Keratinocyte (primary cell): Measurements from ENCODE around the gene LRRC8C. TPM values are rescaled to one million over a fixed set of nuclear protein-coding genes. Genes with fewer than 3 reads are reported as not detected.

ENCODE experiments used
- DNase-seq: peaks from one replicate; pipeline ENCODE4 v3.0.0-alpha.2; 2011; ENCODE audit warnings: low read depth, missing footprints, low spot score
- FAIRE-seq: peaks from 2 replicates; lab custom pipeline; 2011; peaks lifted over from hg19 to GRCh38; lab: Jason Lieb, UNC
- H2AFZ ChIP-seq: 2 replicates; pipeline ENCODE4 v1.6.0; 2012; ENCODE audit warnings: low read length, control low read depth, inconsistent platforms; ENCODE audit not compliant: control insufficient read depth
- H3K27ac ChIP-seq: 2 replicates; pipeline ENCODE4 v1.5.1; 2011; ENCODE audit warnings: low read length; ENCODE audit not compliant: control insufficient read depth, insufficient read depth
- H3K27me3 ChIP-seq: 3 replicates; pipeline ENCODE4 v1.6.0; 2011; ENCODE audit warnings: low read length; ENCODE audit not compliant: control insufficient read depth, insufficient read depth; ENCODE audit errors: extremely low read depth
- H3K36me3 ChIP-seq, 2 experiments: 2 replicates in 1 of 2; 3 replicates in 1 of 2; pipeline ENCODE4 v1.5.1; 2011; ENCODE audit warnings: low read length in 2 of 2, mild to moderate bottlenecking in 1 of 2; ENCODE audit not compliant: control insufficient read depth in 2 of 2, insufficient read depth in 2 of 2; ENCODE audit errors: extremely low read depth in 1 of 2
- H3K4me1 ChIP-seq: 3 replicates; pipeline ENCODE4 v1.5.1; 2011; ENCODE audit warnings: low read length; ENCODE audit not compliant: control insufficient read depth, insufficient read depth; ENCODE audit errors: extremely low read depth
- H3K4me2 ChIP-seq: 3 replicates; pipeline ENCODE4 v1.6.0; 2011; ENCODE audit warnings: low read depth, low read length; ENCODE audit not compliant: control insufficient read depth, insufficient read depth; ENCODE audit errors: extremely low read depth
- H3K4me3 ChIP-seq, 3 experiments: fragments of 200-600 bp in 1 of 3; sonication (generic) in 1 of 3; 2 replicates in 2 of 3; 3 replicates in 1 of 3; pipeline ENCODE4 v1.5.1; 2011 to 2016; ENCODE audit warnings: low read length in 3 of 3, mild to moderate bottlenecking in 3 of 3, control low read depth in 2 of 3, inconsistent platforms in 1 of 3, low read depth in 1 of 3, mixed read lengths in 1 of 3, mixed run types in 1 of 3, moderate library complexity in 1 of 3; ENCODE audit not compliant: control insufficient read depth in 2 of 3, insufficient read depth in 2 of 3; ENCODE audit errors: extremely low read depth in 1 of 3
- H3K79me2 ChIP-seq: 2 replicates; pipeline ENCODE4 v1.6.0; 2012; ENCODE audit warnings: low read length; ENCODE audit not compliant: control insufficient read depth, insufficient read depth
- H3K9ac ChIP-seq: 3 replicates; pipeline ENCODE4 v1.6.0; 2011; ENCODE audit warnings: low read length; ENCODE audit not compliant: control insufficient read depth, insufficient read depth; ENCODE audit errors: extremely low read depth
- H3K9me1 ChIP-seq: 3 replicates; pipeline ENCODE4 v1.6.0; 2011; ENCODE audit warnings: low read length; ENCODE audit not compliant: control insufficient read depth, insufficient read depth; ENCODE audit errors: extremely low read depth
- H3K9me3 ChIP-seq: 2 replicates; pipeline ENCODE4 v1.5.1; 2012; ENCODE audit warnings: low read depth, low read length; ENCODE audit not compliant: control insufficient read depth
- H4K20me1 ChIP-seq: 3 replicates; pipeline ENCODE4 v1.6.0; 2011; ENCODE audit warnings: low read length; ENCODE audit not compliant: control insufficient read depth, insufficient read depth; ENCODE audit errors: extremely low read depth
- CTCF ChIP-seq, 3 experiments: IDR thresholded peaks in 1 of 3; conservative IDR thresholded peaks in 1 of 3; optimal IDR thresholded peaks in 1 of 3; 2 replicates in 2 of 3; 3 replicates in 1 of 3; pipeline versions ENCODE3 to v1.5.1; 2011; ENCODE audit warnings: low read length in 3 of 3, mild to moderate bottlenecking in 3 of 3, moderate library complexity in 2 of 3, control low read depth in 1 of 3, inconsistent platforms in 1 of 3; ENCODE audit not compliant: insufficient read depth in 2 of 3; ENCODE audit errors: extremely low read depth in 1 of 3
- EZH2 ChIP-seq: IDR thresholded peaks from one replicate; pipeline ENCODE4 v1.6.1; 2012; ENCODE audit warnings: inconsistent platforms, mild to moderate bottlenecking, low read length, moderate library complexity
- dilution Hi-C: fragments of 300-500 bp; cut with MboI; formaldehyde crosslinking; loops from one replicate; pipeline ENCODE4 v1.7.0; 2020; ENCODE audit warnings: low sequenced_read_pairs; ENCODE audit not compliant: extremely low pct_ligation_motif_present
- polyA plus RNA-seq, 5 experiments: library from polyadenylated mRNA; depleted of rRNA in 3 of 5; stranded (reverse) in 3 of 5; stranded (forward) in 1 of 5; unstranded in 1 of 5; fragments of >200 nt; gene quantifications; 1 replicate in 1 of 5; 2 replicates in 3 of 5; 3 replicates in 1 of 5; pipeline versions ENCODE4 v1.2.1 to v1.2.3, GENCODE V29; 2011 to 2012; ENCODE audit warnings: missing spikeins in 2 of 5, low read depth in 1 of 5, low replicate concordance in 1 of 5

The LRRC8C gene
- polyA plus RNA-seq, 1 donor (not counting 4 experiments of a cell fraction or from before 2014, with no cell fraction given) = 18.4 TPM

GRCh38 chr1:89633248-89633799 is 404 bp downstream of the LRRC8C start:
- H3K27ac ChIP-seq = peak overlapping the region; percentile 84
- no peak for DNase-seq
- peaks cover 36% of the 10 kb centered on the region for H3K4me1 ChIP-seq

GRCh38 chr1:89633800-89634625 is 1.1 kb downstream of the LRRC8C start:
- Histone ChIP-seq H3K9ac (peak overlapping the region; percentile 86), H3K27ac (peak overlapping the region; percentile 84), H3K9me1 (no peaks in the 10 kb centered on the region), H3K27me3 (no peaks in the 10 kb centered on the region), H3K4me1 (peaks cover 36% of the 10 kb centered on the region), H2AFZ (peak overlapping the region; percentile 90), H3K9me3 (no peaks in the 10 kb centered on the region), H3K36me3 (no peaks in the 10 kb centered on the region), H3K4me3 (peak overlapping the region; percentile 94 to 97 (median 97)), H4K20me1 (no peaks in the 10 kb centered on the region), H3K79me2 (peaks cover 46% of the 10 kb centered on the region), H3K4me2 (peak overlapping the region; percentile 87)
- no peak for TF ChIP-seq CTCF (optimal IDR thresholded peaks at IDR 0.05 in 1 of 3, IDR thresholded peaks at IDR 0.05 in 1 of 3, conservative IDR thresholded peaks at IDR 0.05 in 1 of 3; ENCODE audit: extremely low read depth in 1 of 3, insufficient read depth in 2 of 3, low read length in 3 of 3)
- TF ChIP-seq EZH2 = no peak
- dilution Hi-C loops = no loop called here
- FAIRE-seq = peak; percentile 56
- DNase-seq = no peak

More at GRCh38 chr1:89633248-89633799, 404 bp downstream of the LRRC8C start:
- Histone ChIP-seq H3K4me3 (peak overlapping the region; percentile 94 to 97 (median 97)), H4K20me1 (no peaks in the 10 kb centered on the region), H2AFZ (peak overlapping the region; percentile 90), H3K9ac (peak overlapping the region; percentile 86), H3K9me1 (no peaks in the 10 kb centered on the region), H3K9me3 (no peaks in the 10 kb centered on the region), H3K36me3 (no peaks in the 10 kb centered on the region), H3K4me2 (peak overlapping the region; percentile 87), H3K27me3 (no peaks in the 10 kb centered on the region), H3K79me2 (peaks cover 40% of the 10 kb centered on the region)
- no peak for TF ChIP-seq EZH2
- TF ChIP-seq CTCF (optimal IDR thresholded peaks at IDR 0.05 in 1 of 3, IDR thresholded peaks at IDR 0.05 in 1 of 3, conservative IDR thresholded peaks at IDR 0.05 in 1 of 3; ENCODE audit: extremely low read depth in 1 of 3, insufficient read depth in 2 of 3, low read length in 3 of 3) = no peak
- FAIRE-seq = no peak
- dilution Hi-C loops = no loop called here
